ENCODE data around the gene JMJD8. TPM values are rescaled to one million over a fixed set of nuclear protein-coding genes. Genes with fewer than 3 reads are reported as not detected.

The JMJD8 gene
- total RNA-seq, 1 donor from 2014 or later = 62.9 TPM

GRCh38 chr16:725041-725376, 40.9 kb upstream of the JMJD8 start:
- H3K4me3 ChIP-seq = no peak overlapping the region
- DNase-seq (ENCODE audit: extremely low spot score in 2 of 2) = no peak
- H3K36me3 ChIP-seq = no peaks in the 10 kb centered on the region
- H3K27ac ChIP-seq = no peak overlapping the region
- H3K27me3 ChIP-seq = no peaks in the 10 kb centered on the region
- H3K4me1 ChIP-seq = peaks cover 56% of the 10 kb centered on the region
- TF ChIP-seq, protein P1, sequence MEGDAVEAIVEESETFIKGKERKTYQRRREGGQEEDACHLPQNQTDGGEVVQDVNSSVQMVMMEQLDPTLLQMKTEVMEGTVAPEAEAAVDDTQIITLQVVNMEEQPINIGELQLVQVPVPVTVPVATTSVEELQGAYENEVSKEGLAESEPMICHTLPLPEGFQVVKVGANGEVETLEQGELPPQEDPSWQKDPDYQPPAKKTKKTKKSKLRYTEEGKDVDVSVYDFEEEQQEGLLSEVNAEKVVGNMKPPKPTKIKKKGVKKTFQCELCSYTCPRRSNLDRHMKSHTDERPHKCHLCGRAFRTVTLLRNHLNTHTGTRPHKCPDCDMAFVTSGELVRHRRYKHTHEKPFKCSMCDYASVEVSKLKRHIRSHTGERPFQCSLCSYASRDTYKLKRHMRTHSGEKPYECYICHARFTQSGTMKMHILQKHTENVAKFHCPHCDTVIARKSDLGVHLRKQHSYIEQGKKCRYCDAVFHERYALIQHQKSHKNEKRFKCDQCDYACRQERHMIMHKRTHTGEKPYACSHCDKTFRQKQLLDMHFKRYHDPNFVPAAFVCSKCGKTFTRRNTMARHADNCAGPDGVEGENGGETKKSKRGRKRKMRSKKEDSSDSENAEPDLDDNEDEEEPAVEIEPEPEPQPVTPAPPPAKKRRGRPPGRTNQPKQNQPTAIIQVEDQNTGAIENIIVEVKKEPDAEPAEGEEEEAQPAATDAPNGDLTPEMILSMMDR (IDR thresholded peaks at IDR 0.05) = no peak
- TF ChIP-seq POLR2AphosphoS5 (IDR thresholded peaks at IDR 0.05; ENCODE audit: insufficient read depth in 1 of 2, low read depth in 1 of 2) = no peak
- no peak for TF ChIP-seq POLR2A (IDR thresholded peaks at IDR 0.05)
- H3K9me3 ChIP-seq = no peaks in the 10 kb centered on the region
- intact Hi-C loops (cut with DNase I) = no loop called here

DNA sequence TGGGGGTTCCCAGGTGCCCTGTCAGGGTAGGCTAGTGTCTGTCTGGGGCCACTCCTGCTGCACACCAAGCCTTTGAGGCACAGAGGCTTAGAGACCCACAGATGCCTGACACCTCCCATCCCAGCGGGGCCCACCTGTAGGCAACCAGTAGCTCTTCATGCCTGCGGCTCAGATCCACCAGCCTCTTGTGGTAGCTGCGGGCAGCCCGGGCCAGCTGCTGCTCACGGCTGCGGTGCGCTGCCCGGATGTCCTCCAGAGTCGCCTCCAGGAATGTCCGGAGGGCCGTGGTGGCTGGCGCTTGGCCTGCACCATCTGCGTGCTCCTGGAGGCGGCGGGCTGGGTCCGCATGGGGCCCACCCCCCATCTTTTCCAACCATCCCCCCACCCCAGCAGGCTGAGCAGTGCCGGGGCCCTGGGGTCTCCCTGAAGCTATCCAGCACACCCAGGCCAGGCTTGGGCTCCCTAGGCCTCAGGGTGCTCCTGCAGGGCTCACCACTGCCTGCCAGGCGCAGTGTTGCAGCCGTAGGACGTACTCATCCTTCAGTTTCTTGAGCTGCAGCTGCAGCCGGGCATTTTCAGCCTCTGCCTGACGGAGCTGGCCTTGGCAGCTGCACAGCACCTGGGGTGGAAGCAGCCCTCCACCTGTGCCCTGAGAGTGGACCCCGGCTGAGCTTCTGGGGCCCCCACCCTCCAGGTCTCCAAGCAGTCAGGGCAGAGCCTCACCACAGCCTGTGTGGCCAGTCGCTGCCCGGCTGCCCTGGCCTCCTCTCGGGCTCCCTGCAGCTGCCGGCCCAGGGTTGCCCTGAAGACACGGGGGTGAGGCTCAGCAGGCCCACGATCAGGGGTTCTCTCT, 40.3 kb upstream of the JMJD8 start:
- TF ChIP-seq POLR2AphosphoS5 (IDR thresholded peaks at IDR 0.05; ENCODE audit: insufficient read depth in 1 of 2, low read depth in 1 of 2) = no peak
- TF ChIP-seq, protein P1 (IDR thresholded peaks at IDR 0.05) = no peak
- TF ChIP-seq POLR2A (IDR thresholded peaks at IDR 0.05) = no peak
- no peaks in the 10 kb centered on the region for H3K27me3 ChIP-seq
- no peak for DNase-seq (ENCODE audit: extremely low spot score in 2 of 2)
- H3K27ac ChIP-seq = no peak overlapping the region
- intact Hi-C loops (cut with DNase I) = loop anchor here (5.0 kb wide), 1 partner anchor 63 kb away; the partner anchor contains the start of genes CHTF18 and RPUSD1
- no peak overlapping the region for H3K4me3 ChIP-seq
- H3K9me3 ChIP-seq = no peaks in the 10 kb centered on the region
- peaks cover 59% of the 10 kb centered on the region for H3K4me1 ChIP-seq
- H3K36me3 ChIP-seq = no peaks in the 10 kb centered on the region

DNA sequence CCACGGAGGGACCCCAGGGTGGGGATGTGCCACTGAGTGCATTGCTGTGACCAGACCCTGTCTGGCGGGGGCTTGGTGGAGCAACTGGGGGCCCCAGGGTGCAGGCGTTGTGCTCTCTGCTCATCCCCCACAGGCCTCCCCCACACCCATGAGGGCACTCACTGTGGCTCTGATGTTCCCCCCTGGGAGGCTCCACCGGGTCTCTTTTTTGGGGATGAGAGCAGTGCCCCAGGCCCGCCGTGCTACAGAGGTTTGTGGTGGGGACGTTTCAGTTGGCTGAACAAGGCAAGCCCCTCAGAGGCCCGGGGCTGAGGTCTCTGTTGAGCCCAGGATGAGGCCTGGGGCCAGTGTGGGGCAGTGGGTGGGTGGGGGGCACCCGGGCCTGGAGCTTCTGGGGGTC, 39.6 kb upstream of the JMJD8 start:
- TF ChIP-seq POLR2AphosphoS5 (IDR thresholded peaks at IDR 0.05; ENCODE audit: insufficient read depth in 1 of 2, low read depth in 1 of 2) (no peak), POLR2A (IDR thresholded peaks at IDR 0.05) (no peak)
- TF ChIP-seq, protein P1 (IDR thresholded peaks at IDR 0.05) = no peak
- H3K9me3 ChIP-seq = no peaks in the 10 kb centered on the region
- intact Hi-C loops (cut with DNase I) = loop anchor here (5.0 kb wide), 1 partner anchor 64 kb away; the partner anchor contains the start of genes CHTF18 and RPUSD1
- H3K4me1 ChIP-seq = peaks cover 53% of the 10 kb centered on the region
- no peak overlapping the region for H3K4me3 ChIP-seq
- no peaks in the 10 kb centered on the region for H3K36me3 ChIP-seq
- no peaks in the 10 kb centered on the region for H3K27me3 ChIP-seq
- DNase-seq (ENCODE audit: extremely low spot score in 2 of 2) = no peak
- no peak overlapping the region for H3K27ac ChIP-seq

DNA sequence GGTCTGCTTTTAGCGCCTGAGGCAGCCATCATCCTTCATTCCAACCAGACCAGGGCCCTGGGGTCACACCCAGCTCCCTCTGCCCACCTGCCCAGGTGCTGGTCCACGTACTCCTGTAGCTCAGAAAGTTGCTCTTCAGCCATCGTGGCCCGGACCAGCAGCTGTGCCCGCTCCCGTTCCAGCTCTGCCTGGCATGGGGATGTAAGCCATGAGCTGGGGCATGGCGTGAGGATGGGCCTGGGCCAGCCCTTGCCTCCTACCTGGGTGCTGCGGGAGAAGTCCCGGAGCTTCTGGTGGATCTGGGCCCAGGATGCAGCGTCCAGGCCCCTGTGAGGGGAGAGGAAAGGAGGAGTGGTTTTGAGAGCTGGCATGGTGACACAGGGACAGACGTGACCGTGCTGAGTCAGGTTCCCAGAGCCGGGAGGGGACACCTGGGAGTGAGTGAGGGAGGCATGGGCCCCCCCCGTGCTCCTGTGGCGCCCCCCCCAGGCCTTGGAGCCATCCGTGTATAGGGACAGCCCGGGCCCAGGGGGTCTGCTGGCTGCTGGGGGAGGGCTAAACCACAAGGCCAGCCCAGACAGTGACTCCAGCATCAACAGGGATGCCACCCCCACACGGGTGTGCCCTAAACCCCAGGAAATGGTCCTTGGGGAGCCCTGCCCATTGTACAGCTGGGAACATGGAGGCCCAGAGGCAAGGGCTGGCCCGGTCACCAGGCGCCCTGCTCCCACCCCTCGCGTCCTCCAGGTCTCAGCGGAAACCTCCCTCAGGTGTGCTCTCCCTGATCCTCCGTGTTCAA, 38.9 kb upstream of the JMJD8 start:
- Histone ChIP-seq H3K36me3 (no peaks in the 10 kb centered on the region), H3K4me3 (no peak overlapping the region), H3K27ac (no peak overlapping the region), H3K27me3 (no peaks in the 10 kb centered on the region), H3K4me1 (peaks cover 47% of the 10 kb centered on the region), H3K9me3 (no peaks in the 10 kb centered on the region)
- no peak for DNase-seq (ENCODE audit: extremely low spot score in 2 of 2)
- TF ChIP-seq POLR2A (IDR thresholded peaks at IDR 0.05) (no peak), POLR2AphosphoS5 (IDR thresholded peaks at IDR 0.05; ENCODE audit: insufficient read depth in 1 of 2, low read depth in 1 of 2) (no peak)
- TF ChIP-seq, protein P1 (IDR thresholded peaks at IDR 0.05) = no peak
- intact Hi-C loops (cut with DNase I) = loop anchor here (5.0 kb wide), 1 partner anchor 64 kb away; the partner anchor contains the start of genes CHTF18 and RPUSD1

All from vagina (tissue), 2 donors.